Measurements from ENCODE around the gene TANC1. TPM values are rescaled to one million over a fixed set of nuclear protein-coding genes. Genes with fewer than 3 reads are reported as not detected.

Gene TANC1
- total RNA-seq, 1 donor from 2014 or later = 36.9 TPM

GRCh38 chr2:159022019-159022418 is 53.6 kb downstream of the TANC1 start:
- H3K36me3 Mint-ChIP-seq (ENCODE audit: unreplicated experiment) = peaks cover 2% of the 10 kb centered on the region
- H3K4me1 Mint-ChIP-seq (ENCODE audit: unreplicated experiment) = peaks cover 4% of the 10 kb centered on the region
- H3K27me3 Mint-ChIP-seq (ENCODE audit: unreplicated experiment) = no peaks in the 10 kb centered on the region
- H3K9me3 Mint-ChIP-seq (ENCODE audit: unreplicated experiment) = no peaks in the 10 kb centered on the region
- H3K27ac Mint-ChIP-seq (ENCODE audit: unreplicated experiment) = no peak overlapping the region
- H3K4me3 Mint-ChIP-seq (ENCODE audit: unreplicated experiment) = no peak overlapping the region
- DNase-seq (ENCODE audit: extremely low spot score, unreplicated experiment) = no peak
- no peak for TF ChIP-seq CTCF (IDR thresholded peaks at IDR 0.05)

GRCh38 chr2:159026170-159026569 is 57.7 kb downstream of the TANC1 start:
- no peak overlapping the region for H3K4me3 Mint-ChIP-seq (ENCODE audit: unreplicated experiment)
- peaks cover 22% of the 10 kb centered on the region for H3K4me1 Mint-ChIP-seq (ENCODE audit: unreplicated experiment)

GRCh38 chr2:159028776-159029175 is 60.3 kb downstream of the TANC1 start:
- H3K4me3 Mint-ChIP-seq (ENCODE audit: unreplicated experiment) = no peak overlapping the region
- H3K4me1 Mint-ChIP-seq (ENCODE audit: unreplicated experiment) = peaks cover 35% of the 10 kb centered on the region
- H3K27ac Mint-ChIP-seq (ENCODE audit: unreplicated experiment) = no peak overlapping the region
- no peak for DNase-seq (ENCODE audit: extremely low spot score, unreplicated experiment)
- no peaks in the 10 kb centered on the region for H3K36me3 Mint-ChIP-seq (ENCODE audit: unreplicated experiment)
- no peaks in the 10 kb centered on the region for H3K9me3 Mint-ChIP-seq (ENCODE audit: unreplicated experiment)
- TF ChIP-seq CTCF (IDR thresholded peaks at IDR 0.05) = no peak
- H3K27me3 Mint-ChIP-seq (ENCODE audit: unreplicated experiment) = no peaks in the 10 kb centered on the region

More at GRCh38 chr2:159026170-159026569, 57.7 kb downstream of the TANC1 start:
- TF ChIP-seq CTCF (IDR thresholded peaks at IDR 0.05) = no peak
- Mint-ChIP-seq H3K9me3 (ENCODE audit: unreplicated experiment) (no peaks in the 10 kb centered on the region), H3K36me3 (ENCODE audit: unreplicated experiment) (no peaks in the 10 kb centered on the region), H3K27ac (ENCODE audit: unreplicated experiment) (no peak overlapping the region), H3K27me3 (ENCODE audit: unreplicated experiment) (no peaks in the 10 kb centered on the region)
- DNase-seq (ENCODE audit: extremely low spot score, unreplicated experiment) = no peak

GRCh38 chr2:159029936-159030335 is 61.5 kb downstream of the TANC1 start:
- Mint-ChIP-seq H3K4me1 (ENCODE audit: unreplicated experiment) (peaks cover 39% of the 10 kb centered on the region), H3K4me3 (ENCODE audit: unreplicated experiment) (no peak overlapping the region), H3K9me3 (ENCODE audit: unreplicated experiment) (no peaks in the 10 kb centered on the region), H3K27me3 (ENCODE audit: unreplicated experiment) (no peaks in the 10 kb centered on the region), H3K36me3 (ENCODE audit: unreplicated experiment) (peaks cover 2% of the 10 kb centered on the region), H3K27ac (ENCODE audit: unreplicated experiment) (peak overlapping the region; percentile 71)
- no peak for TF ChIP-seq CTCF (IDR thresholded peaks at IDR 0.05)
- no peak for DNase-seq (ENCODE audit: extremely low spot score, unreplicated experiment)

- Mint-ChIP-seq H3K36me3 (ENCODE audit: unreplicated experiment) (peaks cover 2% of the 10 kb centered on the region), H3K27me3 (ENCODE audit: unreplicated experiment) (no peaks in the 10 kb centered on the region), H3K9me3 (ENCODE audit: unreplicated experiment) (no peaks in the 10 kb centered on the region), H3K4me1 (ENCODE audit: unreplicated experiment) (peaks cover 46% of the 10 kb centered on the region), H3K27ac (ENCODE audit: unreplicated experiment) (peak overlapping the region; percentile 71), H3K4me3 (ENCODE audit: unreplicated experiment) (no peak overlapping the region)
- DNase-seq (ENCODE audit: extremely low spot score, unreplicated experiment) = no peak
- TF ChIP-seq CTCF (IDR thresholded peaks at IDR 0.05) = no peak
Observed at GRCh38 chr2:159030674-159031380, 62.4 kb downstream of the TANC1 start.
